ENCODE measurements around the gene QPCTL.

GRCh38 chr19:45681391-45682015, 11.0 kb upstream of the QPCTL start:
- TF ChIP-seq EZH2 (IDR thresholded peaks at IDR 0.05; ENCODE audit: borderline replicate concordance, low read length) (no peak), CTCF (conservative IDR thresholded peaks at IDR 0.05 in 1 of 2, IDR thresholded peaks at IDR 0.05 in 1 of 2; ENCODE audit: extremely low read depth in 1 of 2, insufficient read depth in 1 of 2, low read depth in 1 of 2, low read length in 2 of 2) (peak; percentile 75 to 92)
